ENCODE measurements around the gene KHK.
"Not testable (repeated sequence)": the region's sequence is repeated elsewhere in the genome, so short reads cannot be mapped to it uniquely, and the experiment has no call there.

The KHK gene

DNA sequence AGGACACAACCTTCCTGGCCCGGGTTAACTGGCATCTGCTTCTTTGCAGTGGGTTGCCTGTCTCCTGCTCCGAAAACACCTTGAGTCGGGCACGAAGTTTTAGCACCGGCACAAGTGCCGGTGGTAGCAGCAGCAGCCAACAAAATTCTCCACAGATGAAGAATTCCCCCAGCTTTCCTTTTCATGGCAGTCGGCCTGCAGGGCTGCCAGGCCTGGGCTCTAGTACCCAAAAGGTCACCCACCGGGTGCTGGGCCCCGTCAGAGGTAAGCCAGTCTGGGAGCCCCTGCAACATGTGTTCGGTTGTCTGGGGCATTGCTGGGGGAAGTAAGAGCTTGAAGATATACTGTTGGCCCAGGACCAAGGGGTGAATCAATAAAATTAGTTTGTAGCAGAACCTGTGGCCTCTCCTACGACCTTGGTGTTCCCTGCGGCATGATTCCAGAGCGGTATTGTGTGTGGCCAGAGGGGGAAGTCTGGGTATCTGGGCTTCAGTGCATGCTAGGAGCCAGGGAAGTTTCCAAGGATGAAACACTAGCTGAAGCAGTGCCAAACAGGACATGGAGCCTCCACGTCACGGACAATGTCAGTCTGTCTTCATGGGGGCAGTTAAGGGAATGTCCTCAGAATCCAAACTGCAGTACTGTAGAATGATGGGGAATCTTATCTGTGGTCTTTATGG lies 27.3 kb upstream of the KHK start:
- in situ Hi-C loops (cut with HindIII; ENCODE audit: low sequenced_read_pairs) = no loop called here

DNA sequence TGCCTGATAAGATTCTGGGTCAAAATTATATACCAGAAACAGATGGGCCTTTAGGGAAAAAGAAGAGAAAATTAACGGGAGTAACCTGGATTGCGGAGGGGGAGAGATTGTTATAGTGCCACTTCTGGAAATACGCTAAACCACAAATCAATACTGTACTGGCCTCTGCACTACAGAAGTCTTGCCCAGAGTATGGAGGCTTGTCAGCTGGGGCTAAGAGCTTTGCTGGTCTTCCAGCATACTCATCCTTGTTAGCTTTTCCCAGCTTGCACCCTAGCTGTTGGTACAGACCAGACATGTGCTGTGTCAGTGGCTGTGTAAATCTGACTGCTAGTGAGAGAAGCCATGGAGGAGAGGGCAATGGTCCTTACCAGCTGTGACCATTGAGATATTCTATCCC lies 26.2 kb upstream of the KHK start:
- in situ Hi-C loops (cut with HindIII; ENCODE audit: low sequenced_read_pairs) = no loop called here

DNA sequence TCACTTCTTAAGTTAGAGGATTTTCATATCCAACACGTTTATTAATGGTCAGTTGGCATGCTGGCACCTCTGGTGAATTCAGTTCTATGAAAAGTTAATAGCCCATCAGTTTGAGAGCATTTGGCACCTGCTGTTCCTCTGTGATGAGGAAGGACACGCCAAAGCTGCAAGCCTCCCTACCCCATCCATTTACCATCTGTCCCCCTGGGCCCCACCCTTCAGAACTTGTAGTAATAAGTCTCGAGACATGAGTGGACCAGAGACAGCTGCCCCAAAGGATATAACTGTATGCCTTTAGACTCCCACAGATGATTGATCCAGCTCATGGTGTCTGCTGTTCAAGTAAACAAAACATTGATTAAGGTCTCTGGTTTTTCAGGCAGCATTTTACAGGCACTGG lies 21.4 kb upstream of the KHK start:
- in situ Hi-C loops (cut with HindIII; ENCODE audit: low sequenced_read_pairs) = no loop called here

DNA sequence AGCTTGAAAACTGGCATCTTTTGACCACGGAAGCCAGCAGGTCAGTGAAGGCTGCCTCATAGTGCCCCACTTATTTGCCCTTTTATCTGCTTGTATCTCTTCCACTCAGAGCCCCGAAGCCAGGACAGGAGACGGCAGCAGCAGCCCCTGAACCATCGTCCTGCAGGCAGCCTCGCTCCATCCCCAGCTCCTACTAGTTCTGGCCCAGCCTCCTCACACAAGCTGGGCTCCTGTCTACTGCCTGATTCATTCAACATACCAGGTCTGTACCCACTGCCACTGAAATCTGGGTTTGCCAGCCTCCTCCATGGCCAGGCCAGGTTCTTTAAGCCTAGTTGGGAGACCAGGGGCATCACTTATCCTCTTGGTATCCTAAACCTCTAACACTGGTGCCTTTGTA lies 19.2 kb upstream of the KHK start:
- in situ Hi-C loops (cut with HindIII; ENCODE audit: low sequenced_read_pairs) = no loop called here

DNA sequence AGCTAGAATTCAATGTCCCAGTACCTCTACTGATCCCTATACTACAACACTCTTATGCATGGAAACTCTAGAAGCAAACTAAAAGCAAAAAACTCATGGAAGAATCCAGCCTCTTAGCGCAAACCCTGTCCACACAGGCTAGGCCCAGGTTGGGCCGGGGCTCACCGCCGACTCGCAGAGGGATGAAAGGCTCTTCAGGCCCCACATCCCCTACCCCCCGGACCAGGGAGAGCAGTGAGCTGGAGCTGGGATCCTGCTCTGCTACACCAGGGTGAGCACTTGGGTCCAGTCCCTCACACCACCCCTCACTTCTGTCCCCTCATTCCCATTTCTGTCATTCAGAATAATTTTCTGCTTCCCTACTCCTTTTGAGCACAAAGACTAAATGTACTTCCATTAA lies 17.1 kb upstream of the KHK start:
- in situ Hi-C loops (cut with HindIII; ENCODE audit: low sequenced_read_pairs) = no loop called here

DNA sequence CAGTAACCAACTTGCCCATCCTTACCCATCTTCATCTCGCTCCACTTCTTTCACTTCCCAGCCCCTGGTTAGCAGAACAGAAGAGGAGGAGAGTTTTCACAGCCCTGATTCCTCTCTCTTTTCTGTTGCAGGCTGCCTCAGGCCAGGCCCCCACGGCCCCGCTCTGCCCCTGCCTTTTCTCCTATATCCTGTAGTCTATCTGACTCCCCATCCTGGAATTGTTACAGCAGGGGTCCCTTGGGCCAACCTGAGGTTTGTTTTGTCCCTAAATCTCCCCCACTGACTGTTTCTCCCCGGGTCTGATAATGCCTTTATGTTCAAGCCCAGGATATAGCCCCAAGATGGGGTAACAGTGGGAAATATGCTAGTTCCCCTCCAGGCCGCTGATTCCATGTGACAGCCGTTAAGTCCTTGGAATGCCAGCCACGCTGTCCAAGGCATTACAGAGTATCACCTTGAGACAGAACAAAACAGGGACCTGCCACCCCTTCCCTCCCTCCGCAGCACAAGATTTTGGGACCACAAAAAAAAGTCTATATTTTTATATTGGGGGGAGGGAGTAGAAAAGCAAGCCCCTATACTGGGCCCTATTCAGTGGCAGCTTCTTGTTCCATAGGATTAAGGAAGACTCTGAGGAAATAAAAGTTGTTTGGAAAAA lies 16.5 kb upstream of the KHK start:
- in situ Hi-C loops (cut with HindIII; ENCODE audit: low sequenced_read_pairs) = no loop called here

DNA sequence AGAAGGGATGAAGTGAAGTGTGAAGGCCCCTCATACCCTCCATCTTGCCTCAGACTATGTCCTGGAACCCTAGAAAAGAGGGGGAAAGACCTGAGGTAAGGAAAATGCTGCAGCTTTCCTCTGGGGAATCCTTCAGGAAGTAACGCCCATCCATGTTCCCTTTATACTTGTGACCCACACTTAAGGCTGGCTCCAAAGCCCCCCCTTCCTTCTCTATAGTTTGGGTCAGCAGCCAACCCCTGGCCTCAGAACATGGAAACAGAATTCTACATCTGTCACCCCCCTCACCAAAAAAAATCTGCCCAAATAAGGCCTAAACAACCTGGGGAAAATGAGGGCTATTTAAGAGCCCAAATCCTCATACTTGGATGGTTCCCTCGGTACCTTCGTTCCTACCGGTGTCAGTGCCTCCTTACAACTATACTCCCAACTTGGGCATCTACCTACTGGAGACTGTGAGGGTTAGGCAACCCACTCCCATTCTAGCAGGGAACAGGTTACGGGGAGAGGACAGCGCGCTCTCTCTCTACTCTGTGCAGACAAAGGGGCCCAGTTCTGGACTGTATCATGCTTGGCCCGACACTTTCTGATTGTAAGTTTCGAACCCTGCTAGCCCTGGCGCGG lies 15.8 kb upstream of the KHK start:
- in situ Hi-C loops (cut with HindIII; ENCODE audit: low sequenced_read_pairs) = no loop called here

DNA sequence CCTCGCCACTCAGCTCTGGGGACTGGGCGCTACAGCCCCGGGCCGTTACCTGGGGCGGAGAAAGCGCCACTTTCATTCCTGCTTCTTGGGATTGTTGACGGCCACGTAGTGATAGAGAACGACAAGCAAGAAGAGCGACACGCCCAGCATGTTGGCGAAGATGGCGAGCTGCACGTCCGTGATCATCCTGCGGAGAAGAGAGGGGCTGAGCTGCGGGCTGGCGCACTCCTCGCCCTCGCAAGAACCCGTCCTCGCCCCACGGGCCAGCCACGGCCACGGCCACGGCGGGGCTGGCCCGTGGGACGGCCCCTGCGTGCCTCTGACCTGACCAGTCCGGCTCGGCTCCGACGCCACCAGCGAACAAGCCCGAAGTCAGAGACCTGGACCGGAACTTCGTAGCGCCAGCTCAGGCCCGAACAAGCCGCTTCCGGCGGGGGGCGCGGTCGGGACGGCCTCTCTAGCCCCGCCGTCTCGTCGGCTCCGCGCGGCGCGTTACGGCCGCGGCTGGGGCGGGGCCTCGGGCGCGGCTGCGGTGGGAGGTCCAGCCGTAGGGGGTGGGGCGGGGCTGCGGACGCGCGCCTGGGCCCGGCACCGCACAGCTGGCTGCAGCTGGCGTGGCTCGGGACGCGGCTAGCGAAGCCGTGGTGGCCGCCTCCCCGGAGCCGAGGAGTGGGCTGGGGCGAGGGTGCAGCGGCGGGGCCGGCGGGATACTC lies 15.1 kb upstream of the KHK start, which contains the start of gene OST4:
OST4 (minus strand) TSS at position 378 of the 713 bp plus-strand sequence.
- in situ Hi-C loops (cut with HindIII; ENCODE audit: low sequenced_read_pairs) = no loop called here

DNA sequence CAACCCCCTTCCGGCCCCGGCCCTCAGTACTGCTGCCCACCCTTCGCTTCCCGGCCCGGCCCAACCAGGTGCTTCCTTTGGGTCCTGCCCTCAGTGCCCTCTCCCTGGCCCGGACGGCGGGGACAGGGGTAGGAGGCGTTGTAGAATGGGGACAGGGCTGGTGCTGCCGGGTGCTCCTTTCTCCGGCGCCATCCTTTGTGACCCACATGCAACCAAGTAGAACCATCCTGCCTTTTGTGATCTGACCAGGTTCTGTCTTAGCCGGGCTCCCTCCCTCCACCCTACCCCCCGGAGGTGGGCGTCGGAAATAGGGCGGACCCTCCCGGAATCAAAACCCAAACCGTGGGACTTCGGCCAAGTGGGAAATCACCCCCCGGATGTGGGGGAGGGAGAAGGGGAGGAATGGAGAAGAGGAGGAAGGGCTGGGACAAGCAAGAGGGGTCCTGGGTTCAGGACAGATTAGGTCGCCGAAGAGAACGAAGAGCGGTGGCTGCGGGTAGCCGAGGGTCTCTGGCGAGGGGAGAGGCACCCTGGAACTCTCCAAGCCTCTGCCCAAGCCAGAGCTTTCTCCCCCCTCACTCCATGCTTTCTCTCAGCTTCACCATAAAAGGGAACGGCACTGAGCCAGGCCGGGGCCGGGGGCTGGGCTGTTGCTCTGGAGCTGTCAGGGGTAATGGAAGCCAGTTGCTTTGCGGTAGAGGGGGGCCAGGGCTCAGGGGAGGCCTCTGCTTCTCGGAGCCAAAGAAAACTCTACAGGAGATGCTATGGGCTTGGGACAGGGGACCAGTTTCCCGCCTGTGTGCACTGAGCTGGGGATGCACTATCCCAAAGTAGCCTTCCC lies 14.4 kb upstream of the KHK start:
- in situ Hi-C loops (cut with HindIII; ENCODE audit: low sequenced_read_pairs) = no loop called here

DNA sequence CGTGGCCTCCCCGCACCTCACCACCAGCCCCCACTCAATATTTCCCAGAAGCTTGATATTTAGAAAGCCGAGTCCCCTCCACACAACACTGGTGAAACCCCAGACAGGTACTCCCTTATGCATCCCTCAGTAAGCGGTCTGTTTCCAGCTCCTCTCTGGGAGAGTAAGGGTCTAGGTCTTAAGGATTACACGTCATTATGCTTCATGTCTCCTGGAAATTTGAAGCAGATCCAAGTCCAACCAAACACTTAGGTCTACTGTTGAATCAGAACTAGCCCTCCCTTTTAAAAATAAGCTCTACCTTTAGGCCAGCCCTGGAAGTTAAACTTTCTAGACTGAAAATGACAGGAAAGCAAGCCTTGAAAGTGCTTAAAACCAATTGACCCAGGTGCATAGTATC lies 13.7 kb upstream of the KHK start:
- in situ Hi-C loops (cut with HindIII; ENCODE audit: low sequenced_read_pairs) = no loop called here

DNA sequence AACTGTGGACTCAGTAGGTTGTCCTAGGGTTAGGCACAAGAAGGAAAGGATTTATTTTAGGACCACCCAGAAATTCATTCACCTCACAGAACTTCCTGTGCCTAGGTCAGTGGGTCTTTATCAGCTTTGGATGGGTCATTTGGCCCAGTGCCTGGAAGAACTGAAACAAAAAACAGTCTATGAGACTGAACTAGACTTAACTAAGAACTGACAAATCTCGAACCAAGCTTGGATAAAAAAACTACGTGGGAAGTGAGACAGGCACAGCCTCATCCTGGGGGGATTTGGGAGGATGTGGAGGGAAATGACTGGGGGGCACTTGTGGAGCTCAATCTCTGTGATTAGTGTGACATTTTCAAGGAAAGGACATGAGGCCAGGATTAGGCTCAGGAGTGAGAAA lies 12.8 kb upstream of the KHK start:
- in situ Hi-C loops (cut with HindIII; ENCODE audit: low sequenced_read_pairs) = no loop called here

DNA sequence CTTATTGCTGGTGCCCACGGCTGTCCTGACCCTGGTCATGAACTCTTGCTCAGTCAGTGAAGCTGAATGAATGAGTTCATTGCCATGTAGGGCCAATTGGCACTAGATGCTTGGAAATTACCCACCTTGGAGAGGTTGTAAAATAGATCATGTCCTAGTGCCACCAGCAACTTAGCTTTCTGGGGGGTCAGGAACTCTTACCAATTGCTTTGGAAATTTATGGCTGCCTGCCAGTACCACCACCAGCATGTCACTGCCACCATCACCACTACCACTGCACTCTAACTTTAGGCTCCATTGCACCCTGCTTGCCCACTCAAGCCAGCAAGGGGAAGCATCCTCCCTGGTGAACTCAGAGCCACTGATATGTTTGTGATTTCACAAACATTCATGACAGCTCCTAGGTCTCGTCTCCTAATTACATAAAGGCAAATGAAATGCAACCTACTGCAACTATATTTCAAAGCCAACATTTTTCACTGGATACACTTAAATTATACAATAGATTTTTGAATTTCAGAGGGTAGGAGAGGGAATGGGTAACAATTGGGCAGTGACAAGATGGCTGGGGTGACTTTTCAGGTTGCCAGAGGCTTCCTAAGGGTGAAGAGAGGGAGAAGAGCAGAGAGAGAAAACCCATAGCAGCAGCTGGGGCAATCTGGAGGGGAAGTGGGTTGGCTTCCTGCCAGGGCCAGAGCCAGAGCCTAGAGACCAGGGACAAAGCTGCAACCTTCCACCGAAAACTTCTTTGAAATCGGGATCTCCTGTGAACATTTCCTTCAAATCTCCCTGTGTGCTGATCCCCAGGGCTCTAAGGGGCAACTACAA lies 11.6 kb upstream of the KHK start:
- in situ Hi-C loops (cut with HindIII; ENCODE audit: low sequenced_read_pairs) = no loop called here

DNA sequence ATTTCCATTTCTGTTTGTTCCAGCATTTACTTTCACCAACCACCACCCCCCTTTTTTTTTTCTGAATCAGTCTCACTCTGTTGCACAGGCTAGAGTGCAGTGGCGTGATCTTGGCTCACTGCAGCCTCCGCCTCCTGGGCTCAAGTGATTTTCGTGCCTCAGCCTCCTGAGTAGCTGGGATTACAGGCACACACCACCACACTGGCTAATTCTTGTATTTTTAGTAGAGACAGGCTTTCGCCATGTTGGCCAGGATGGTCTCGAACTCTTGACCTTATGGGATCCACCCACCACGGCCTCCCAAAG lies 11.1 kb upstream of the KHK start:
- in situ Hi-C loops (cut with HindIII; ENCODE audit: low sequenced_read_pairs) = not testable (repeated sequence)

DNA sequence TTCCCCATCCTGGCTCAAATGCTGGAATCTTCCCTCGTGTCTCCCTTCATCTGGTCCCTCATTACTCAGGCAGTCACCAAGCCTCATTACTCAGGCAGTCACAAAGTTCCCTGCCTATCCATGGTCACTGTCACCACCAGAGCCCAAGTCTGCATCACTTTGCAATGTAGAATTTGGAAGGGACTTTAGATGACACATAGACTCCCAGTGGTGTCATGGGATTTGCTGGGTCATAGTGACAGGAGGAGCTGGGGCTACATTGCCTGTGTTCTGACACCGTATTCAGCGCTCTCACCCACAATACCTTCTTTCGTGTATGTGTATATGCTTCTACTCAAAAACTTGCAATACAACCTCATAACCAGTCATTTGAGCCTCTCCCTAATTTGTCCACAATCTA lies 10.2 kb upstream of the KHK start:
- in situ Hi-C loops (cut with HindIII; ENCODE audit: low sequenced_read_pairs) = no loop called here

DNA sequence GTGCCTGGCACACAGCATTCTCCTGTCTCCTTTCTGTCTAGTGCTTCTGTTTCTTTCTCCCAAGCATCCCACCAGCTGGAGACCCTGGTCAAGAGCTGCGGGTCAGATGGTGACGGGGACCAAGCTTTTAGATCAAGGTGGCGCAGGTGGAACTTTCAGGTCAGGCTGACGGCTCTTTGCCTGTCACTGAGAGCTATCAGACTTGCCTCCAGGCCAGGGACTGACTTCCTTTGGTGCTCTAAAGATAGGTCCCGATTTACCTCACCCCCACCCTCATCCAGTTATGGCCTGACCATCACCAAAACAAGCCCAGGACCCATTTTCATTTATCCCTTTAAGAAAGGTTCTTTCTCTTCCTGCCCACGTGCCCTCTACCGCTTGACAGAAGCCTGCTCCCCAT lies 9.3 kb upstream of the KHK start:
- in situ Hi-C loops (cut with HindIII; ENCODE audit: low sequenced_read_pairs) = no loop called here

DNA sequence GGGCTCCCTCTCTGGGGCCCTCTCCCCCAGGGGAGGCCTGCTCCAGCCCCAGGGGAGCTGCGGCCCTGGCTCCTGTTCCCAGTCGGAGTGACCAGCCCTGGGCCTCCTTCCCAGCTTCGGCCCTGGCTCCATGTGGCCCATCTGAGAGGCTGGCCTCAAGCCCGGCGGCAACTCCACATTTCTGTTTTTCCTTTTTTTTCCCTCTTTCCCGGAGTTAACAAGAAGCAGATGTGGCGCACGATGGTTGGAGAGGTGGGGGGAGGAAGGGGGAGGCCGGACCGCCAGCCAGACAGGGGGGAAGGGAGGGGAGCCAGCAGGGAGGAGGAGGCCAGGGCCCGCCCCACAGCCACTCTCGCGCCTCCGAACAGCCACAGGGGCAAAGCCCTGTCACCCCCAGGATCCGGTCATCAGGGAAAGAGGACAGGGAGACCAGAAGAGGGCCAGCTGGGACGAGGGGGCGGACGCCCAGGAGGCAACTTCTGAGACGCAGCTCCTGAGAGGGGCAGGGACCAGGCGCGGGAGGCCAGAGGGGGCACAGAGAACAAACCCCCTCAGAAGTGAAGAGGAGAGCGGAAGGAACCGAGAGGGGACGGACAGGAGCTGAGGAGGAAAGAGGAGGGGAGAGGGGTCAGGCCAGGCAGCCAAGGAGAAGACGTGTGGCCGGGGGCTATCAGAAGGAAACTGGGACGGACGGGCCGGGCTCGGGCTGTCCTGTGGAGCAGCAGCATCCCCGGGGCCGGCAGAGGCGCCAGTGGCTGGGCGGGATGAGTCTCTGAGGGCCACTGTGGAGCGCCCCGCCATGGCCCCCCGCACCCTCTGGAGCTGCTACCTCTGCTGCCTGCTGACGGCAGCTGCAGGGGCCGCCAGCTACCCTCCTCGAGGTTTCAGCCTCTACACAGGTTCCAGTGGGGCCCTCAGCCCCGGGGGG lies 8.0 kb upstream of the KHK start, which contains the start of gene EMILIN1:
EMILIN1 (plus strand) TSS at position 349 of the 928 bp plus-strand sequence; CDS start at position 800, 451 bp downstream.
- in situ Hi-C loops (cut with HindIII; ENCODE audit: low sequenced_read_pairs) = no loop called here

DNA sequence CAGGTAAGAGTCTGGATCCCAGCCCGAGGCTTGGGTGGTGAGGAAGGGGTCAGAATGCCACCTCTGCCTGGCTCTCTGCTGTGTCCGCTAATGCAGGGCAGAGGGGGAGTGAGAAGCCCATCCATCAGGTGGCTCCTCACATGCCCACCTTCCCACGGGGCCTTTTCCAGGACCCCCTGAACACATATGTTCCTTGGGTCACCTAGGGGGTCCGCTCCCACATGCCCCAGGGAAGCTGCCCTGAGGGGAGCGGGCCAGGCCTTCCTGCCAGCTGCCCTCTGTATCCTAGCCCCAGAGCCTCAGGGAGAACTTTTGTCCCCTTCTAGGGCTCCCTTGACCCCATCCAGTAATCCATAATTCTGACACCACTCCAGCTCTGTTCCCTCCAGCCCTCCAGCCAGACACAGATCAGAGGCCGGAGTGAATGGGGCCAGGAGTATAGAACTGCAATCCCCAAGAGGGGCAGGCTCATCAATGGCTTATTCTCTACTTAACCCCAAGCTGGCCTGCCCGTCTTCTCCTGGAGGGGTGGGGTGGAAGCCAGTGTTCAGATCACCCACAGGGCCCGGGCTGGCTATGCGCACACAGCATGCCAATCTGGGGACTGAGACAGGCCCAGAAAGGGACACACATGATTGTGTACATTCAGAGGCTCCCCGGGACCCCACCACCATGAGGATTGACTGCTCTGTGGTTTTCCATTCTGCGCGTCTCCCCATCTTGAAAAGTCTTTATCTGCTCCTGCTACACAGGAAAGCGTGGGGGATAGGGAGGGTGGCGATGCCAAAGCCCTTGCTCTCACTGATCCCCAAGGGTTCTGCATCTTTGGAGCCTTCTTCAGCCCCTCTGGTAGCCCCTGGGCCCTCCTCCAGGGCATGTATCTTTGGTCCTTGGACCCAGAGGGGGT lies 7.1 kb upstream of the KHK start:
- in situ Hi-C loops (cut with HindIII; ENCODE audit: low sequenced_read_pairs) = no loop called here

DNA sequence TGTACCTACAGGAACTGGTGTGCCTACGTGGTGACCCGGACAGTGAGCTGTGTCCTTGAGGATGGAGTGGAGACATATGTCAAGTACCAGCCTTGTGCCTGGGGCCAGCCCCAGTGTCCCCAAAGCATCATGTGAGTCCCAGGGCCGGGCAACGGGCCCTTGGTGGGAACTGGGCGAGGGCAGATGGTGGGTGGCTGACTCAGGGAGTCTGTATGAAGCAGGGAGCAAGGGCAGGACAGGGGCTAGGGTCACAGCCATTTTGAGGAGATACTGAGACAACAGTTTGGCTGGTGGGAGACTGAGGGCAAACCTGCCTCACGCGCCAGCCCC lies 6.5 kb upstream of the KHK start:
- in situ Hi-C loops (cut with HindIII; ENCODE audit: low sequenced_read_pairs) = no loop called here
